GM12801 (cell line): ENCODE results near the gene USP3.

Experiments used
- CTCF ChIP-seq: IDR thresholded peaks from one replicate; pipeline ENCODE4 v1.5.1; 2011; ENCODE audit warnings: control low read depth; ENCODE audit not compliant: insufficient read length; ENCODE audit errors: extremely low read depth

USP3 gene

GRCh38 chr15:63556736-63557135, 52.3 kb downstream of the USP3 start:
- TF ChIP-seq CTCF, result no peak

GRCh38 chr15:63559753-63560152, 55.4 kb downstream of the USP3 start:
- no peak for TF ChIP-seq CTCF

GRCh38 chr15:63560741-63561448, 56.5 kb downstream of the USP3 start:
- TF ChIP-seq CTCF, result no peak

GRCh38 chr15:63564093-63564492, 59.7 kb downstream of the USP3 start:
- TF ChIP-seq CTCF, result no peak

GRCh38 chr15:63565536-63566186, 61.3 kb downstream of the USP3 start:
- no peak for TF ChIP-seq CTCF

GRCh38 chr15:63572749-63573464, 68.5 kb downstream of the USP3 start:
- no peak for TF ChIP-seq CTCF

GRCh38 chr15:63573533-63573932, 69.1 kb downstream of the USP3 start:
- no peak for TF ChIP-seq CTCF
